GM23338 (cell line): ENCODE data around the gene KCTD7.

Source experiments
- CREB1 ChIP-seq: fragments of 250-450 bp; sonication (Bioruptor Pico); IDR thresholded peaks from 2 replicates; pipeline ENCODE4 v1.5.0; 2020; ENCODE audit warnings: low read depth, mild to moderate bottlenecking, moderate library complexity
- NANOG ChIP-seq: IDR thresholded peaks from 2 replicates; pipeline ENCODE4 v1.6.1; 2016; ENCODE audit warnings: antibody characterized with exemption, borderline replicate concordance
- POLR2AphosphoS5 ChIP-seq: IDR thresholded peaks from 2 replicates; pipeline ENCODE4 v1.6.1; 2016; ENCODE audit warnings: antibody characterized with exemption, low read depth
- TF ChIP-seq, protein P1 (sequence below), 2 experiments: fragments of 200-600 bp in 1 of 2; sonication (generic) in 1 of 2; conservative IDR thresholded peaks; 2 replicates each; pipeline versions ENCODE4 v1.5.1 to v1.6.1; 2016 to 2017; ENCODE audit warnings: antibody characterized with exemption in 2 of 2, low read depth in 2 of 2, mild to moderate bottlenecking in 2 of 2, moderate library complexity in 1 of 2
- TF ChIP-seq, protein P2 (sequence below): IDR thresholded peaks from 2 replicates; pipeline ENCODE4 v1.6.1; 2016; ENCODE audit warnings: antibody characterized with exemption
- TF ChIP-seq, protein P3 (sequence below): IDR thresholded peaks from one replicate; pipeline ENCODE4 v1.6.1; 2018; ENCODE audit warnings: antibody characterized with exemption; ENCODE audit not compliant: unreplicated experiment

DNA sequence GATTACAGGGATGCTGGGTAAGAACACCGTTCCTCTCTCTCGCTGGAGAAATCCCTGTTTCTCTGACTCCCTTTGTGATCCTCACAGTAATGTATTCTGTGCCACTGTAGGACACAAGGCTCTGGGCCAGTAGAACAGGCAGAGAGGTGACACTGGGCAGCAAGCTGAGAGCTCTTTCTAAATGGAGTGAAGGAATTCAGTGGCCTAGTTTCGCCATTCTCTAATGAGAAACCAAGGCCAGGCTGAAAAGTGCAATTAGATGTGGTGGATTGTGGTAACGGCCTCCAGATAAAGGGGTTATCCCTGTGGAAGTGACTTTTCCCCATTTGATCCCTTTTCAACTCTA lies 12.8 kb downstream of the KCTD7 start:
- TF ChIP-seq CREB1 (no peak), NANOG (no peak), POLR2AphosphoS5 (no peak)
- TF ChIP-seq, protein P1, sequence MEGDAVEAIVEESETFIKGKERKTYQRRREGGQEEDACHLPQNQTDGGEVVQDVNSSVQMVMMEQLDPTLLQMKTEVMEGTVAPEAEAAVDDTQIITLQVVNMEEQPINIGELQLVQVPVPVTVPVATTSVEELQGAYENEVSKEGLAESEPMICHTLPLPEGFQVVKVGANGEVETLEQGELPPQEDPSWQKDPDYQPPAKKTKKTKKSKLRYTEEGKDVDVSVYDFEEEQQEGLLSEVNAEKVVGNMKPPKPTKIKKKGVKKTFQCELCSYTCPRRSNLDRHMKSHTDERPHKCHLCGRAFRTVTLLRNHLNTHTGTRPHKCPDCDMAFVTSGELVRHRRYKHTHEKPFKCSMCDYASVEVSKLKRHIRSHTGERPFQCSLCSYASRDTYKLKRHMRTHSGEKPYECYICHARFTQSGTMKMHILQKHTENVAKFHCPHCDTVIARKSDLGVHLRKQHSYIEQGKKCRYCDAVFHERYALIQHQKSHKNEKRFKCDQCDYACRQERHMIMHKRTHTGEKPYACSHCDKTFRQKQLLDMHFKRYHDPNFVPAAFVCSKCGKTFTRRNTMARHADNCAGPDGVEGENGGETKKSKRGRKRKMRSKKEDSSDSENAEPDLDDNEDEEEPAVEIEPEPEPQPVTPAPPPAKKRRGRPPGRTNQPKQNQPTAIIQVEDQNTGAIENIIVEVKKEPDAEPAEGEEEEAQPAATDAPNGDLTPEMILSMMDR (conservative IDR thresholded peaks at IDR 0.05; ENCODE audit: low read depth in 2 of 2) = no peak
- TF ChIP-seq, protein P2, sequence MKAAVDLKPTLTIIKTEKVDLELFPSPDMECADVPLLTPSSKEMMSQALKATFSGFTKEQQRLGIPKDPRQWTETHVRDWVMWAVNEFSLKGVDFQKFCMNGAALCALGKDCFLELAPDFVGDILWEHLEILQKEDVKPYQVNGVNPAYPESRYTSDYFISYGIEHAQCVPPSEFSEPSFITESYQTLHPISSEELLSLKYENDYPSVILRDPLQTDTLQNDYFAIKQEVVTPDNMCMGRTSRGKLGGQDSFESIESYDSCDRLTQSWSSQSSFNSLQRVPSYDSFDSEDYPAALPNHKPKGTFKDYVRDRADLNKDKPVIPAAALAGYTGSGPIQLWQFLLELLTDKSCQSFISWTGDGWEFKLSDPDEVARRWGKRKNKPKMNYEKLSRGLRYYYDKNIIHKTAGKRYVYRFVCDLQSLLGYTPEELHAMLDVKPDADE = no peak
- TF ChIP-seq, protein P3, sequence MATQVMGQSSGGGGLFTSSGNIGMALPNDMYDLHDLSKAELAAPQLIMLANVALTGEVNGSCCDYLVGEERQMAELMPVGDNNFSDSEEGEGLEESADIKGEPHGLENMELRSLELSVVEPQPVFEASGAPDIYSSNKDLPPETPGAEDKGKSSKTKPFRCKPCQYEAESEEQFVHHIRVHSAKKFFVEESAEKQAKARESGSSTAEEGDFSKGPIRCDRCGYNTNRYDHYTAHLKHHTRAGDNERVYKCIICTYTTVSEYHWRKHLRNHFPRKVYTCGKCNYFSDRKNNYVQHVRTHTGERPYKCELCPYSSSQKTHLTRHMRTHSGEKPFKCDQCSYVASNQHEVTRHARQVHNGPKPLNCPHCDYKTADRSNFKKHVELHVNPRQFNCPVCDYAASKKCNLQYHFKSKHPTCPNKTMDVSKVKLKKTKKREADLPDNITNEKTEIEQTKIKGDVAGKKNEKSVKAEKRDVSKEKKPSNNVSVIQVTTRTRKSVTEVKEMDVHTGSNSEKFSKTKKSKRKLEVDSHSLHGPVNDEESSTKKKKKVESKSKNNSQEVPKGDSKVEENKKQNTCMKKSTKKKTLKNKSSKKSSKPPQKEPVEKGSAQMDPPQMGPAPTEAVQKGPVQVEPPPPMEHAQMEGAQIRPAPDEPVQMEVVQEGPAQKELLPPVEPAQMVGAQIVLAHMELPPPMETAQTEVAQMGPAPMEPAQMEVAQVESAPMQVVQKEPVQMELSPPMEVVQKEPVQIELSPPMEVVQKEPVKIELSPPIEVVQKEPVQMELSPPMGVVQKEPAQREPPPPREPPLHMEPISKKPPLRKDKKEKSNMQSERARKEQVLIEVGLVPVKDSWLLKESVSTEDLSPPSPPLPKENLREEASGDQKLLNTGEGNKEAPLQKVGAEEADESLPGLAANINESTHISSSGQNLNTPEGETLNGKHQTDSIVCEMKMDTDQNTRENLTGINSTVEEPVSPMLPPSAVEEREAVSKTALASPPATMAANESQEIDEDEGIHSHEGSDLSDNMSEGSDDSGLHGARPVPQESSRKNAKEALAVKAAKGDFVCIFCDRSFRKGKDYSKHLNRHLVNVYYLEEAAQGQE = no peak
